ENCODE data around the gene ELAC1.

- no peak for TF ChIP-seq EZH2 (IDR thresholded peaks at IDR 0.05)
- TF ChIP-seq POLR2AphosphoS5 (IDR thresholded peaks at IDR 0.05; ENCODE audit: borderline replicate concordance, low read depth, low read length): no peak
These were observed 19.9 kb upstream of the ELAC1 start for GRCh38 chr18:50947899-50948298.

Measured in SK-N-MC (cell line).